DND-41 (cell line): Measurements from ENCODE around the gene APPL2.

ENCODE experiments used
- CTCF ChIP-seq: IDR thresholded peaks from 2 replicates; pipeline ENCODE4 v1.5.1; 2012; ENCODE audit warnings: borderline replicate concordance, low read length, moderate library complexity, mild to moderate bottlenecking; ENCODE audit not compliant: poor library complexity, severe bottlenecking; ENCODE audit errors: extremely low read depth
- EZH2 ChIP-seq: IDR thresholded peaks from 3 replicates; pipeline ENCODE4 v1.6.1; 2012; ENCODE audit warnings: borderline replicate concordance, low read depth, mild to moderate bottlenecking, moderate library complexity, low read length, inconsistent platforms; ENCODE audit not compliant: severe bottlenecking

- TF ChIP-seq CTCF (no peak), EZH2 (no peak)
These were observed 37.0 kb downstream of the APPL2 start for GRCh38 chr12:105198961-105199360.
